Peyer's patch (tissue), 4 donors: ENCODE data around the gene RRP1B.

ENCODE experiments used
- CTCF ChIP-seq, 6 experiments: fragments of 450-650 bp in 4 of 6; fragments of 200-600 bp in 2 of 6; sonication (generic) in 1 of 6; IDR thresholded peaks; one replicate each; pipeline ENCODE4 v1.5.1; 2017 to 2019; ENCODE audit warnings: antibody characterized with exemption in 6 of 6, mild to moderate bottlenecking in 3 of 6, moderate library complexity in 1 of 6
- POLR2A ChIP-seq, 2 donors: fragments of 450-650 bp; IDR thresholded peaks; one replicate each; pipeline ENCODE4 v1.5.1; 2017; ENCODE audit warnings: antibody characterized with exemption in 2 of 2, mild to moderate bottlenecking in 2 of 2, moderate library complexity in 2 of 2

- TF ChIP-seq POLR2A (IDR thresholded peaks at IDR 0.05) (no peak), CTCF (IDR thresholded peaks at IDR 0.05) (no peak)
These were observed 2.9 kb downstream of the RRP1B start for GRCh38 chr21:43662286-43662685.
